Hepatocyte (in vitro differentiated cells): ENCODE measurements around the gene PLEKHA6.

Experiments
- EZH2 ChIP-seq: fragments of 200-600 bp; sonication (generic); IDR thresholded peaks from 2 replicates; pipeline ENCODE4 v1.6.1; 2016; ENCODE audit warnings: antibody characterized with exemption, mild to moderate bottlenecking, borderline replicate concordance
- EZH2phosphoT487 ChIP-seq: fragments of 200-600 bp; sonication (generic); IDR thresholded peaks from one replicate; pipeline ENCODE4 v1.6.1; 2018; ENCODE audit warnings: antibody characterized with exemption, mild to moderate bottlenecking, low read depth, moderate library complexity; ENCODE audit not compliant: unreplicated experiment, severe bottlenecking
- TF ChIP-seq, protein P1 (sequence below): fragments of 200-600 bp; sonication (generic); IDR thresholded peaks from 2 replicates; pipeline ENCODE4 v1.5.1; 2016; ENCODE audit warnings: antibody characterized with exemption, mild to moderate bottlenecking; ENCODE audit not compliant: poor library complexity

- TF ChIP-seq, protein P1, sequence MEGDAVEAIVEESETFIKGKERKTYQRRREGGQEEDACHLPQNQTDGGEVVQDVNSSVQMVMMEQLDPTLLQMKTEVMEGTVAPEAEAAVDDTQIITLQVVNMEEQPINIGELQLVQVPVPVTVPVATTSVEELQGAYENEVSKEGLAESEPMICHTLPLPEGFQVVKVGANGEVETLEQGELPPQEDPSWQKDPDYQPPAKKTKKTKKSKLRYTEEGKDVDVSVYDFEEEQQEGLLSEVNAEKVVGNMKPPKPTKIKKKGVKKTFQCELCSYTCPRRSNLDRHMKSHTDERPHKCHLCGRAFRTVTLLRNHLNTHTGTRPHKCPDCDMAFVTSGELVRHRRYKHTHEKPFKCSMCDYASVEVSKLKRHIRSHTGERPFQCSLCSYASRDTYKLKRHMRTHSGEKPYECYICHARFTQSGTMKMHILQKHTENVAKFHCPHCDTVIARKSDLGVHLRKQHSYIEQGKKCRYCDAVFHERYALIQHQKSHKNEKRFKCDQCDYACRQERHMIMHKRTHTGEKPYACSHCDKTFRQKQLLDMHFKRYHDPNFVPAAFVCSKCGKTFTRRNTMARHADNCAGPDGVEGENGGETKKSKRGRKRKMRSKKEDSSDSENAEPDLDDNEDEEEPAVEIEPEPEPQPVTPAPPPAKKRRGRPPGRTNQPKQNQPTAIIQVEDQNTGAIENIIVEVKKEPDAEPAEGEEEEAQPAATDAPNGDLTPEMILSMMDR = no peak
- TF ChIP-seq EZH2phosphoT487 = no peak
- TF ChIP-seq EZH2 = no peak
Observed at GRCh38 chr1:204360314-204360713, 585 bp upstream of the PLEKHA6 start.
